ENCODE results near the gene SMTNL2.
A peak's percentile ranks its signal among the peaks of the same experiment; 100 is the strongest.
"Not testable (repeated sequence)": the region's sequence is repeated elsewhere in the genome, so short reads cannot be mapped to it uniquely, and the experiment has no call there.

The SMTNL2 gene

DNA sequence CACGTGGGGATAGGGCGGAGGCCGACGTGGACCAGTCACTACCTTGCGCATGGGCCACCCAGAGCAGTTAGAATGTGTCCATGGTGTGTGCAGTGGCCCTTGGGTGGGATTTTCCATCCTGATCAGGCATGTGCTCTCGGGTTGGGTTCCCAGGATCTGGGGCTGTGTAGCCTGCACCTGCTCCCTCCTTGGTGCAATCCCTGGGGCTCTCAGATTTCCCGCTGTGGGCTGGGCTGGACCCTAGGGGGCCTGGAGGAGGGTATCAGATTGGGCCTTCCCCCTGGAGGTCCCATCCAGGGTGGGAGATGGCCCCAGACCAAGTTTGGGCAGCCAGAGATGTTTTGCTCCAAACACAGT is 1.3 kb downstream of the SMTNL2 start:
- DNase-seq (ENCODE audit: low read depth) = no peak

DNA sequence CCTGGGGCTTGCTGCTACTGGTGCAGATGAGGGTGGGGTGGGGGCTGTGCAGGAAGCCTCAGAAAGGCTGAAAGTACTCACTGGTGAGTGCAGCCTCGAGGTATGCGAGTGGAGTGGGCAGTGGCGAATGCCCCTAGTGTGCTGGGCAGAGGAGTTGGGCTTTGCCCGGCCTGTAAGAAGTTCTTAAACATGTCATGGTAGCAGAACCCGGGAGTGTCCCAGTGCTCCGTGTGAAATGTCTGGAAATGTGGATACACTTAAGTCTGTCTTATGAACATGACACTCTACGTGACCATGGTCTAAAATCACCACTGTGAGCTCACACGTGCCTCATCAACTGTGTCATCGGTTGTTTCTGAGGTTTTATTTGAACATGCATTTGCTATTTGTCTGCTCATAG is 1.7 kb downstream of the SMTNL2 start:
- DNase-seq (ENCODE audit: low read depth) = no peak

DNA sequence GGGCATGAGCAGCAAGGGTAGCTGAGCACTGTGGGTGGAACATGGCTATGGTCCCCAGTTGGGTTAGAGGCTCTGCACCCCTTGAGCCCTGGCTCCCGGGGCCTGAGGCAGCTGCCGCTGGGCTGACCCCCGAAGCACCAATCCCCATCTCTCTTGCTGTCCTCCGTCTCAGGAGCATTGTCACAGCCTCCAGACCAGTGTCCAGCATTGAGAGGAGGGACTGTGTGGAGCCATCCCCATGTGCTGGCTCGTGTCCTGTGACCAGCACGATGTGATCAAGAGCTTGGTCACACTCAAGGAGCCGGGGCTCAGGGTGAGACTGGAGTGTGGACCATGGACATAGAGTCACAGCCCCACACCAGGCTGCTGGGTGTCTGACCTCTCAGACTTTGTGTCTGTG is 2.9 kb downstream of the SMTNL2 start:
- DNase-seq (ENCODE audit: low read depth) = no peak

DNA sequence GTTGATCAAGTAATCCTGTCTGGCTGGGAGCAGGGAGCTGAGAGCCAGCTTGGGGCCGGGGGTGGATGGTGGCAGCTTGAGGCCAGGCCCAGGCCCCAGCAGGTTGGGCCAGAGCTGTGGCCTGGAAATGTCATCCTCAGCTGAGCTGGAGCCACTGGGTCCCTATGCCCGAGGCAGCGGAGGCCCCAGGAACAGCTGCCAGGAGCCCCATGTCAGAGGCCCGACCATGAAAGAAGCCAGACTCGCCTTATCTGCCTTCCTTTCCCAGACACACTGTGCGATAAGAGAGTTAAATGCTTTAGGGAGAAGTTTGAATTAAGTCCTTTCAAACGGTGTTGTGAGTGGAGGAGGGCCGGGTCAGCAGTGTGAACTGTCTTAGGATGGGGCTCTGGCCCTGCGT is 3.5 kb downstream of the SMTNL2 start:
- DNase-seq (ENCODE audit: low read depth) = no peak

DNA sequence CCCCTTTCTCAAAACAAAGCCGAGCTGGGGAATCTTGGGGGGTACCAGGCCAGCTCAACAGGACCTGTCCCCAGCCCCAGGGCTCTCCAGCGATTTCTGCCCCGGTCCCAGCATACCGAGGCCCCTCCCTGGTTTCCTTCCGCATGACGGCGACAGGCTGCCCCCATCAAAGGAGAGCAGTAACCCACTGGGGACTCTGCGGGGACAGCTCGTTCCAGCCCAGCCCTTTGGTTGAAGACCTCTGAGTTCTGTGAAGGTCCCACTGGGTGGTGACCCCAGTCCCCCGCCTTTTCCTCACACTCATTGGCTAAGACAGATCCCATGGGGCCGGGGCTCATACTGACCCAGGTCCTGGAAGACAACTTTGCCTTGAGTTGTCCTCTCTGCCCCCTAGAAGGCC is 4.1 kb downstream of the SMTNL2 start:
- DNase-seq (ENCODE audit: low read depth) = no peak

DNA sequence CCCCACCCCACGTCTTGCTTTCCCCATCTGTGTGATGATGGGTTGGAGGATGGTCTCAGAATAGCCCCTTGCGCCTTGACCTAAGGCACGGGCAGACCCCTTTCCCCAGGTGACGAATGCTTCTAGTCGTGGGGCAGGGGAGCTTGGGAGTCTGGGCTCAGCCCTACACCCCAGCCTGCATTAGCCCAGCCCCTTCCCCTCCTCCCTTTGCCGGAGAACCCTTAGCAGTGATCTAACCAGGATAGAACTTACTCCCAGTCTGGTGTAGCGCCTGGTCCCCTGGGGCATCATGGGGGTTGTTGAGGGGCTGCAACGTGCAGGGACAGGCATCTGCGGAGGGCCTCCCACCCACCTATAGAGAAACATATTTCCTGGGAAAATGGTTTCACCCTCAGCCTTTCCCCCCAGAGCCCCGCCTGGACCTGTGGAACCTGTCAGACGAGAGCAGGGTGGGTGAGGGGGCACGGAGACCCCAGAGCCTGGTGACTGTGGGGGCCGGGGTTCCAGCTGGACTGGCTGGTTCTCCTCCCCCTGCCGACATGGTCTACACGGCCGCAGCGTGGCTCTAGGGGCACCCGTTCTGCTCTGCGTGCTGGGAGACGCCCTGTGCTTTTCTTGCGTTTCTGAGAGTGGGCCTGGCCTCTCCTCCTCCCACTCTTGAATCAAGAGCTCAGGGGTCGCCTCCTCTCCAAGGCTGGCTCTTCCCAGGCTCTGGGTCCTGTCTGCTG is 4.7 kb downstream of the SMTNL2 start:
- no peak for DNase-seq (ENCODE audit: low read depth)

DNA sequence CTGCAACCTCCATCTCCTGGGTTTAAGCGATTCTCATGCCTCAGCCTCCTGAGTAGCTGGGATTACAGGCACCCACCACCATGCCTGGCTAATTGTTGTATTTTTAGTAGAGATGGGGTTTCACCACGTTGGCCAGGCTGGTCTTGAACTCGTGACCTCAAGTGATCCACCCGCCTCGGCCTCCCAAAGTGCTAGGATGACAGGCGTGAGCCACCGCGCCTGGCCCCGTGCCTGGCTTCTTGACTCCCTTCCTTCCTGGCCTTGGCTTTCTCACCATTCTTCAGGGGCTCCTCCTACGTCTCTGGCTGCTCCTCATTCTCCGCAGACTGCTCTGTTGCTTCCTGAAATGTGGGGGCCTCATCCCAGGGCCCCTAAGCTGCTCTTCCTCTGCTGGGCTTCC is 5.7 kb downstream of the SMTNL2 start:
- DNase-seq (ENCODE audit: low read depth) = not testable (repeated sequence)

DNA sequence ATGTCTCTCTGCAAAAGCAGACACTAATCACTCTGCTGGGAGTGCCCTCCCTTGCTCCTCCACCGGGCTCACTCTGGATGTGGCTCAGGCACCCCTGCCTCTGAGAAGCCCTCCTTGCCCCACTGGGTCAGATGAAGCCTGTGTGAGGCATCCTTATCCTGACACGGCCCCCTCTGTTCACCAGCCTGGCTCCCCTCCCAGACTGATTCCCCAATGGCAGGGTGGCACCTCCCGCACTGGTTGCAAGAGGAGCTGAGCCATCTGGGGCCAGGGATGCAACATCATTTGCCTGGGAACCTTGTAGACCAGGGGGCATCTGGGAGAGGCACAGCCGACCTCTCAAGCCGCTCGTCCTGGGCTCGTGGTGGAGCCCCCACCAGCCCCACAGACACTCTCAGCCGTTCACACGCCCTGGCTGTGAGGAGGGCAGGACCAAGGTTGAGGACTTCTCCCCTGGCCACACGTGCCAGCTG is 6.7 kb downstream of the SMTNL2 start:
- DNase-seq (ENCODE audit: low read depth) = no peak

DNA sequence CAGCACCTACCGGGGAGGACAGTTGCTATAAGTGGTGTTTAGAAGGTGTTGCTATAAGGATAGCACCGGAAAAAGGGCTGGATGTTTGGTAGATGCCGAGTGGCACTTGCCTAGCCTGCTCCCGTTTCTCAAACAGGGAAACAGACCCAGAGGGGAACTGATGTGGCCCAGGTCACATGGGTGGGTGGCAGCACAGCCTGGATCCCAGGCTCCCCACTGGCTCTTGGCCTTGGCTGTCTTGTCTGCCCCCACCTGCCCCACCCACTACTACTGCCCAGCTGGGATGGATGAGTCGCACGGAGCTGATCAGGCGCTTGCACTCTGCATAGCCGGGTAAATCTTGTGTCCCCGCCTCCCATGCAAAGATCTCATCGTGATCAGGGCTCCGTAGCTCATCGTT is 7.2 kb downstream of the SMTNL2 start:
- DNase-seq (ENCODE audit: low read depth) = no peak

DNA sequence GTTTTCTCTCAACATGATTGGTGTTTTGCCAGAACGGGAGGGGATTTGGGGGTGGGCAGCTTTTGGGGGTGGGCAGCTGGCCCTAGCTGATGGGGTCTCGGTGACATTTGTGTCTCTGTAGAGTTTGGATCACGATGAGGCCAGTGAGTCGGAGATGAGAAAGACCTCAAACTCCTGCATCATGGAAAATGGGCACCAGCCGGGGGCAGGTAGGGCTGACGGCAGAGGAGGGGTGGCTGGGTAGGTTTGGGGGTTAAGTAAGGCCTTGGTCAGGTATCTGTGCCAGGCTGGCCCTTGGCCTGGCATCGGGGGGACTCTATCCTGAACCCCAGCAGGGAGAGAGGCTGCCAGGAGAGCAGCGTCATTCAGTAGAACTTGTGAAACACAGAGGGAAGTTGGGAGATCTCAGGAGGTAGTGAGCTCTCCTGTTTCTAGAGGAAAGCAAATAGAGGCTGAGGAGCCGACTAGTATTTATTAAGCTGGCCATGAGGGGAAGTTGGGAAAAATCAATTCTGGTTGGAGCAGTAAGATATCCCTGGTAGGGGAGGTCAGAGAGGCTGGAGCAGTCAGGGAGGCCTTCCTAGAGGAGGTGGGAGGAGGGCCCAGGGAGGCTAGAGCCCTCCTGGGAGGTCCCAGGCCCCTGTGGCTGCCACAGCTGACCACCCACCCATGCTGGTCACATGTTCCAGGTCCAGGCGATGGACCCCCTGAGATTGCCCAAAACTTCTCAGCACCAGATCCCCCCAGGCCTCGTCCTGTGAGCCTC is 8.1 kb downstream of the SMTNL2 start:
- DNase-seq (ENCODE audit: low read depth) = no peak

DNA sequence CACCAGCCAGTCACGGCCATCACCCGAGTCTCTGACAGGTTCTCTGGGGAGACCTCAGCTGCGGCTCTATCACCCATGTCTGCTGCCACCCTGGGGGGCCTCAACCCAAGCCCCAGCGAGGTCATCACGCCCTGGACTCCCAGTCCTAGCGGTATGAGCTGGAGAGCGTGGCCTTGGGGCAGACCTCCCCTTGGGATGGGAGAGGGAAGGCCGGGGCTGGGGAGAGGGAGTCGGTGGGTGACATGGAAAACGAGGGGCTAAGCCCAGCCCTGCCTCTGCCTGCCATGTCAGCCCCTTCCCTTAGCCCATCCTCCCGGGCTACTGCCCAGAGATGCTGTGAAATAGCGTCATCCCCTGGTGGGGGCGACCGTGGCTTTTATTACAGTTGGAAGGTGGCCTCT is 8.7 kb downstream of the SMTNL2 start:
- DNase-seq (ENCODE audit: low read depth) = no peak

DNA sequence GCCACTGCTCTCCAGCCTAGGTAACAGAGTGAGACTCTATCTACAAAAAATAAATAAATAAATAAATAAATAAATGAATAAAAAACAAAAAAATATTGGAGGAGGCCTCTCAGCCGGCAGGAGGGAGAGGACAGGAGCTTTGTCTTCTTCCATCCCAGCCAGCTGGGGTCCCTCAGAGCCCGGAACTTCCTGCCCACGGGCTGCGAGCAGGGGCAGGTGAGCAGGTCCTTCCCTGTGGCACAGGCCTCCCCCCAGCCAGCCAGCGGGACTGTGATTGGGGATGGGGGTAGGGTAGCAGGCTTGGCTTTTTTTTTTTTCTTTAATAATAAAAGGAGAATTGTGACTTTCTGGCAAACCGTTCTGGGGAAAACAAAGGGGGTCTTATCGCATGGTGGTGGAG is 10.1 kb downstream of the SMTNL2 start:
- no peak for DNase-seq (ENCODE audit: low read depth)

DNA sequence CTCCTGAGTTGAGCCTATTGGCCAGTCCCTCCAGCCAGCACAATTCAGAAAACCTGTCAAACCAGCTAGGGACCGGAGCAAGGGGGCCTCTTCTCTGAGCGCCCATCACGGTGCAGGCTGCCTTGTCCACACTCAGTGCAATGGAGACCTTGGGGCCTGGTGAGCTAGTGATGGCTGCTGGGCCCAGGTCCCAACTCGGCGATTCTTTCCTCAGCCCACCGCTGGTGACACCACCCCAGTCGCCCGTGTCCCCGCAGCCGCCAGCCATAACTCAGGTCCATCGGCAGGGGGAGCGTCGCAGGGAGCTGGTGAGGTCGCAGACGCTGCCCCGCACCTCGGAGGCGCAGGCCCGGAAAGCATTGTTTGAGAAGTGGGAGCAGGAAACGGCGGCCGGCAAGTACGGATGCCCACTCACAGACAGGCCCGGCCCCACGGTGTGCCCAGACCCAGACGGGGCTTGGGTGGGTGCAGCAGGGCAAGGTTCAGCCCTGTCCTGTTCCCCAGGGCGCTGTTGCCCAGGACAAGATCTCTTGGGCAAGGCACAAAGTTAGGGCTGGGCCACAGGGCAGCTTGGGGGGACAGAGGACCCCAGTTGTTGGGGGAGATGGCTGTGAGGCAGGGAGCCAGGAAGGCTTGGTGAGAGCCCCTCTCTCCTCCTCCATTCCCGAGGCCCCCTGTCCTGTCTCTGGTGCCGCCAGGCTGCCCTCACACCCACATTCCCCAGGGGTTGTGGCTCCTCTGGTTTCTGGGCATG is 10.8 kb downstream of the SMTNL2 start:
- DNase-seq (ENCODE audit: low read depth) = no peak

DNA sequence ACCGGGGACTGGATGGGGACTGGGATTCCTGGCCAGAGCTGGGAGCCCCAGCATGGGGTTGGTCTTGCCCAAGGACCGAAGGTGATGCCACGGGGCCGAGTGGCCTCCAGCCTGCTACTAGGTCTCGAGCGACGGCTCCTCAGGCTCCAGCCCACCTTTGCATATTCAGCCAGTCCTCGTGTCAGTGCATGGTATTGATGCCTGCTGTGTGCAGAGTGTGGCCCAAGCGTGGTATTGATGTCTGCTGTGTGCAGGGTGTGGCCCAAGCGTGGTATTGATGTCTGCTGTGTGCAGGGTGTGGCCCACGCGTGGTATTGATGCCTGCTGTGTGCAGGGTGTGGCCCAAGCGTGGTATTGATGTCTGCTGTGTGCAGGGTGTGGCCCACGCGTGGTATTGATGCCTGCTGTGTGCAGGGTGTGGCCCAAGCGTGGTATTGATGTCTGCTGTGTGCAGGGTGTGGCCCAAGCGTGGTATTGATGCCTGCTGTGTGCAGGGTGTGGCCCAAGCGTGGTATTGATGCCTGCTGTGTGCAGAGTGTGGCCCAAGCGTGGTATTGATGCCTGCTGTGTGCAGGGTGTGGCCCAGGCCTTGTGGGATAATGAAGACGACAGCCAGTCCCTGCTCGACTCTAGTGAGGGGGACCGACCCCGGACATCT is 11.5 kb downstream of the SMTNL2 start:
- DNase-seq (ENCODE audit: low read depth) = not testable (repeated sequence)

DNA sequence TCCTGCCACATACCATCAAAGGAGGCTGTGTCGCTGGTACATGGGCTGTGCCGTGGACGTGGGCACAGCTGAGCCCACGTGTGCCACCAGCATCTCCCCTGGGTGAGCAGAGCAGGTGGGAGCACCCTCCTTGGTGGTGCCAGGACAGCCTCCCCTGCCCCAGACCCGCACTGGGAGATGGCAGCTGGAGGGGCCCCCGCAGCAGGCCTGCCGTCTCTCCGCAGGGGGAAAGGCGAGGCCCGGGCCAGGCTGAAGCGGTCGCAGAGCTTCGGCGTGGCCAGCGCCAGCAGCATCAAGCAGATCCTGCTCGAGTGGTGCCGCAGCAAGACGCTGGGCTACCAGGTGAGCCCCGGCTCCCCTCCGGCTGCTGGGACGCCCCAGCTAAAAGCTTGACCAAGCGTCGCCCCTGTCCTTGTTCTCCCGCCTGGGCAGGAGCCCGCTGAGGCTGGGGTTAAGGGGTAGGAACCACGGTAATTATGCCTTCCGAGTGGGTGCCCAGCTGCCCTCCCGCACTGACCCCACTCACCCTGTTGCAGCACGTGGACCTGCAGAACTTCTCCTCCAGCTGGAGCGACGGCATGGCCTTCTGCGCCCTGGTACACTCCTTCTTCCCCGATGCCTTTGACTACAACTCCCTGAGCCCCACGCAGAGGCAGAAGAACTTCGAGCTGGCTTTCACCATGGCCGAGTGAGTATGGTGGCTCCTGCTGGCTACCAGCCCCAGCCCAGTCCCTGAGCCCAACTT is 12.5 kb downstream of the SMTNL2 start:
- no peak for DNase-seq (ENCODE audit: low read depth)

DNA sequence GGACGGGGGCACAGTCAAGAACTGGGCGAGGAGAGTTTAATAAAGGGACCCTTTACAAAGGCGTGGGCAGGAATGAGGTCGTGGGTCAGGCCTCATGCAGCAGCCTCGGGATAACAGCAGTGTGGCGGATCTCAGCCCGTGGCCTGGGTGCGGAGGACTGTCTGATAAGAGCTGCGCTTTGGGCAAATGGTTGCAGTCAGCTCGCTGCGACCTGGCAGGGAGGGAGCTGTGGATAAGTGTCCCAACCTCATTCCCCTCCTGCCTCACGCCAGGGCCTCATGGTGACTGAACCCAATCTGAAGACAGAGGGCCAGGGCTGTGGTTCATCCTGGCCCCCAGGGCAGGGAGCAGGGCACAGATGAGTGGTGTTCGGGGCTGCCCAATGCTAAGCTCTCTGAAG is 13.6 kb downstream of the SMTNL2 start:
- DNase-seq (ENCODE audit: low read depth) = no peak

DNA sequence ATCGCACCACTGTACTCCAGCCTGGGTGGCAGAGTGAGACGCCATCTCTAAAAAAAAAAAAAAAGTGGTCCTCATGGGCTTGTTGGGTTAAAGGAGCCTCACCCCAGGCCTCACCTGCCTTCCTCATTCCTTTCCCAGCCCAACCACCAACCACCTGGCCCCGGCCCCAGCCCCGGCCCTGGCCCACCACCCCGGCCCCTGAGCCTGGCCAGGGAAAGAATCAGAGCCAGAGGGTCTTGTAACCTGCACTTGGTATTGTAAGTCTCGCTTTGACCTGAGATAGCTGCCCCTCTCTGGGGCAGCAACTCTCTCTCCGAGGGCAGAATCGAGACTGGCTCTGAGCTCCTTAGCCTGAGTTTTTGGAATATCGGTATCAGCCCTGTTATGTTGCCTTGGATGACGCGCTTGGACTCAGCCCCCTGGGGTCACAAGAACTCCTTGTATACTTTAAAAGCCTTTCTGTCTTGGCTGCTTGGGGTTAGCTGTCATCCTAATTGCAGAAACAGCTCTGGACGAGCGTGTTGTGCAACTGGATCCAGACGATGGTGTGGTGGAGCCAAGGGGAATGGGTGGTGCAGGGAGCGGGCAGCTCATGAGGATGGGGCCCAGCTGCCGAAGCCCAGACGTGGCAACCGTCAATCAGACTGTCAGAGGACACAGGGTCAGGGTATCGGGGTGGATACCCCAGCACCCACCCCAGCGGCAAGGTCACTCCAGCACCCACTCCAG is 14.6 kb downstream of the SMTNL2 start:
- DNase-seq (ENCODE audit: low read depth) = peak; percentile 33

DNA sequence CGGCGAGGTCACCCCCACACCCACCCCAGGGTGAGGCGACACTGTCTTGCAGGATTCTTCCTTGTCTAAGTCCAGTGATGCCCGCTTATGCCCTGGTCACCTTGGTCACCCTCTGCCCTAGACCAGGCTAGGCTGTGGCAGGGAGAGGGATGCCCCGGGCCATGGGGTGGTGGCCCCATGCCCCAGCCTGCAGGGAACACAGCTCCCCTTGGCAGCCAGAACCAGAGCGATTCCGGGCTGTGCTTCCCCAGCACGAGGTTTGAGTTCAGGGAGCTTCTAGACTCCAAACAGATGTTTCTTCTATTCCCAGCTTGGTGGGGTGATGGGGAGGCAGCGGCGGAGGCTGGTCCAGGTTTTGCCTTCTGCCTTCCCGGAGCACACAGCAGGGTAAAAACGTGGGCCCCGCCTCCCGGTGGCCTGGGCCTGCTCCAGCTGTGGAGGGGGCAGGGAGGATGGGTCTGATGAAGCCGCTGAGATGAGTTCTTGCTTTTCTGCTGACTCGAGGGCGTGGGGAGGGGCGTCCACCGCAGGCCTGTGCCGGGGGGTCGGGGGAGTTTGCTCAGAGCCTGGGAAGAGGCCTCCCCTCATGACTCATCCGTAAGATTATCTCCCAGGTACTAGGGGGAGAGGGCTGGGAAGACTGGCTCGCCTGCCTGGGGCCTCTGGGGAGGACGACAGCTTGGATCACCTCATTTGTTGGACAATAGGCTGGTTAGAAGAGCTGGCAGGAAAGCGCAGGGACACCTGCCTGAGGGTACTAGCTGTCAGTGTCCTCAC is 15.4 kb downstream of the SMTNL2 start:
- peak; percentile 22 for DNase-seq (ENCODE audit: low read depth)

DNA sequence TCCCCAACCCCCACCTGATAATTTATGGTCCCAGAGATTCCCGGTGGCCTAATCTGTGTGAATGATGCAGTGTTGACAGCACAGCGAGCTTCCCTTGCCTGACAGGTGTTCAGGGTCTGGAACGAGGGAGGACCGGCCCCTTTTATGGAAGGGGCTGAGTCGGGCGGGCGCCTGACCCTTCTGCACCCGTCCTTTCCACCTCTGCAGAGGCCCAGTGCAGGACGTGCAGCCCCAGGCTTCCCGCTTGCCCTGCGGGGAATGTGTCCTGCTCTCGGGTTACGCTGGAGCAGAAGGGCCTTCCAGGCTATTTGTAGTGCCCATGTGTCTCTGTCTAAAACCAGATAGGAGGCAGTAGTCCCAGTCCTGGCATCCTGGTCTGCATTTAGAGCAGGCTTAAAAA is 16.2 kb downstream of the SMTNL2 start:
- DNase-seq (ENCODE audit: low read depth) = no peak

DNA sequence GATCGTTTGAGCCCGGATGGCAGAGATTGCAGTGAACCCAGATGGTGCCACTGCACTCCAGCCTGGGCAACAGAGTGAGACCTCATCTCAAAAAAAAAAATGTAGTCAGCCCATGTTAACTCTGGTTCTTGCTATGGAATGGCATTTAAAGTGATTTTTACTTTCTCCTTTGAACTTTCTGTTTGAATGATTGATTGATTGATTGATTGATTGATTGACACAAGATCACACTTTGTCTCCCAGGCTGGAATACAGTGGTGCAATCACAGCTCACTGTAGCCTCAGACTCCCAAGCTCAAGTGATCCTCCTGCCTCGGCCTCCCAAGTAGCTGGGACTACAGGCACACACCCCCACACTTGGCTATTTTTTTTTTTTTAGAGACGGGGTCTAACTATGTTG is 17.0 kb downstream of the SMTNL2 start:
- no peak for DNase-seq (ENCODE audit: low read depth)

All from fibroblast of the conjunctiva (primary cell).